SIG-M5 treated with dmso at 0.1 percent for 504 hours (cell line): ENCODE measurements around the gene AKNA.

ENCODE experiments used
- DNase-seq: peaks from one replicate; lab custom pipeline; 2025; ENCODE audit not compliant: unreplicated experiment; lab: John Stamatoyannopoulos, UW

The AKNA gene

DNA sequence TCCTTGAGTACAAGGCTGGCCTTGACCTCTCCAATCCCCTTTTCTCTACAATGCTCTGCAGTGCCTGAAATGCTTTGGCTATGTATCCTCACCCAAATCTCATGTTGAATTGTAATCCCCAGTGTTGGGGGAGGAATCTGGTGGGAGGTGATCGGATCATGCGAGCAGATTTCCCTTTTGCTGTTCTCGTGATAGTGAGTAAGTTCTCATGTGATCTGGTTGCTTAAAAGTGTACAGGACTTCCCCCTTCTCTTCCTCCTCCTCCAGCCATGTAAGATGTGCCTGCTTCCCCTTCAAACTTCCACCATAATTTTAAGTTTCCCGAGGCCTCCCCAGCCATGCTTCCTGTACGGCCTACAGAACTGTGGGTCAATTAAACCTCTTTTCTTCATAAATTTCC lies 28.5 kb upstream of the AKNA start:
- DNase-seq, result no peak

- no peak for DNase-seq
Observed at GRCh38 chr9:114414346-114414745, 26.6 kb upstream of the AKNA start.

DNA sequence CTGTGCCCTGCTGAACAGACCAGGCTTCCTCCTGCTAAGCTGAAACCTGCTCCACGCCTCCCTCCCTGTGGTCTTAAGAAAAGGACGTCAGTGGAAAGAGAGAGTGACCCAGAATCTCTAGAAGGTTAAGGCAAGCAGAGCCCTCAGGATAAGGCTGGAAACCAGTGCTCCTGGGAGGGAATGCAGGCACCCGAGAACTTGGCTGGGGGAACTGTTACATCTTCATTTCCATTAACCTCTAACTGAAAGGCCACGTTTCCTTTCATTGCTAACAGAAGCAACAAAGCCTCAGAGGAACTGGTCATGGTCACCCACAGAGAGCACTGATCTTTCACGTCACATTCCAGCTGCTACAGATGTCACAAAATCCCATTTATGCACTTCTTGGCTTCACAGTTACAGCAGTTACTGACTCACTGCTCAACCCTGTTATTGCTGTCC lies 26.1 kb upstream of the AKNA start:
- no peak for DNase-seq

DNA sequence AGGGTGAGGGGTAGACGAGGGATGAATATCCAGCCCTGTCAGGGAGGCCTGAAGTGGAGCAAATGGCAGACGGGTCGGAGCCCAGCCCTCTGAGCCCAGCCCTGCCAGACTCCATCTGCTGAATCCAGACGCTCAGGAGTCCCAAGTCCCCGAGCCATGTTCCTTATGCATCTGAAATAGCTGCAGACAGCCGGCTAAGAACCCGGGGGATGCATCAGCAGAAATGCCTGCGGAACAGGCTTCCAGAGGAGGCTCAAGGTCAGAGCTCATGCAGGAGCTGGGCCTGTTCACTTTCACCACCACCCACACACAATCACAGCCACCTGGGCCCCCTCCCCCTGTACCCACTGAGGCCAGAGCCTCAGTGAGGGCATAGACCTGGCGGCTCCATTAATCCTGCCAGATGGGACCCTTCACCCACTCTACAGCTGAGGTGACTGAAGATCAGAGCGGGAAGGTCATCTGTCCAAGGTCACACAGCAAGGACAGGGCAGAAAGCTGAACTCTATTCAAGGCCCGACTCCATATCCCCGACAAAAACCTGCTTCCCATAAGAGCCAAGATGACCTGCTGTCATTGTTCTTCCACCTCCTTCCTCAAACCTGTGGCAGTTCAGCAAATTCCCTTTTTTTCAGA lies 24.4 kb upstream of the AKNA start:
- DNase-seq, result no peak

GRCh38 chr9:114411452-114411851 lies 23.7 kb upstream of the AKNA start:
- no peak for DNase-seq

DNA sequence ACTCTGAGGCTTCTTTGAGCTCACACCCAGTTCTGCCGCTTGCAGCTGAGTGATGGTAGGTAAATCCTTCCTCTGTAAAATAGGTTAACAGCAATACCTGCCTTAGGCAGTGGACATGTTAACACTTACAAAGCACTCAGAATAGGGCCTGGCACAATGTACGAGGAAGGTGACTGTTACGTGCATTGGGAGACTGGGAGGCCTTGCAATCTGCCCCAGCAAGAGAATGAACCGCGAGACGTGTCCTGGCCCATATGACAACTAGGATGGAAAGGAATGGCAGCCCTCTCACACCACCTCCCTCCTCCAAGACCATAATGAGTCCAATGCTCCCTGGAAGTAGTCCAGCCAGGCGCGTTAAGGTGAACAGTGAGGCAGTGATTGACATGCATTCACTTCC lies 23.1 kb upstream of the AKNA start:
- no peak for DNase-seq

DNA sequence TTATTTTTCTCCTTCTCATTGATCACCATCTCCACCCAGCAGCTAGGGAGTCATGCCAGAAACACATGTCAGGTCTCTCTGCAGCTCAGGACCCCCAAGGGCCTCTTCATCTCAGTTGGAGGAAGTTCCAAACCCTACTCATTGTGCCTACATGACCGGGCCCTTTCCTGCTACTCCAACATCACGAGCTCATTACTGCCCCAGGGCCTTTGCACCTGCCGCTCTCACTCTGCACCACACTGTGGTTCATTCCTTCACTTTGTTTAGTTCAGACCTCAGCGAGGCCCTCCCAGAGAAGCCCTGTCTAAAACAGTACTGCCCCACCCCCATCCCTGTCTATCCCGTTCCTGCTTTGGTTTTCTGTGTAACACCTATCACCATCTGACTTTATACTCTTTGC lies 22.1 kb upstream of the AKNA start:
- DNase-seq, result no peak

GRCh38 chr9:114409103-114409780 lies 21.5 kb upstream of the AKNA start:
- peak; percentile 23 for DNase-seq

DNA sequence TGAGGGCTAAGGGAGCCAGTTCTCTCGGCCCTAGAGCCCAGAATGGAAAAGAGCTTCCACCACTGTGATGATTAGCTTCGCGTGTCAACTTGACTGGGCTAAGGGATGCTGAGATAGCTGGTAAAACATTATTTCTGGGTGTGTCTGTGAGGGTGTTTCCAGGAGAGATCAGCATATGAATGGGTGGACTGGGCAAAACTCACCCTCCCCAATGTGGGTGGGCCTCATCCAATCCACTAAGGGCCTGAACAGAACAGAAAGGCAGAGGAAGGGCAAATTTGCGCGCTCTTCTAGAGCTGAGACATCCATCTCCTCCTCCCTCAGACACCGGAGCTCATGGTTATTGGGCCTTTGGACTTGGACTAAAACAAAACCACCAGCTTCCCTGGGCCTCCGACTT lies 20.9 kb upstream of the AKNA start:
- DNase-seq, result no peak

- no peak for DNase-seq
Observed at GRCh38 chr9:114407889-114408288, 20.1 kb upstream of the AKNA start.

GRCh38 chr9:114406441-114406840 lies 18.7 kb upstream of the AKNA start:
- no peak for DNase-seq

DNA sequence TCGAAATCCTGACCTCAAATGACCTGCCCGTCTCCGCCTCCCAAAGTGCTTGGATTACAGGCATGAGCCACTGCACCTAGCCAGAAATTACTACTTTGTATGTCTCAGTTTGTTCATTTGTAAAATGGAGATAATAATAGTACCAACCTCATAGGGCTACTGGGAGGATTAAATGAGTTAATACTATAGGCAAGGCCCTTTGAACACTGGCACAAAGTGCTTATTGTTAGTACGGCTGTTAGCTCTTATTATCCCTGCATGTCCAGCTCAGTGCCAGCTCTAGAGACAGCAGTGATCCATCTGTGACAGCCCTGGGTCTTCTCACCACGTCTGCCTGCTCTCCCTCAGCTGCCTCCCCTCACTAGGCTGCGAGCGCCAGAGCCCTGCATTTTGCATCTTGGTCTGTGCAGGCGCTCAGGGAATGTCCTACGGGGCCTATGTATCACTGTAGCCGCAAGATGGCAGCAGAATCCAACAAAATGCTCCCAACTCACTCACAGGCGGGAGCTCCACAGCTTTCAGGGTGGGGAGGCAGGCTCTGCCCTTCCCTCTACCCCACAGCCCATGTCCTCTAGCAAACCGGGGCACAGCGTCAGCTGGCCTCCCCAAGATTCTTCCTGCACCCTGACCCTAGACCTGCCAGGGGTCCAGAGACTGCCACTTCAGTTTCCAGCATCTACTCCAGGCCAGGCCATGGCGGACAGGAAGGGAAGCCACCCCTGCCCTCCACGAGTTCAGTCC lies 17.7 kb upstream of the AKNA start:
- peak; percentile 69 for DNase-seq

DNA sequence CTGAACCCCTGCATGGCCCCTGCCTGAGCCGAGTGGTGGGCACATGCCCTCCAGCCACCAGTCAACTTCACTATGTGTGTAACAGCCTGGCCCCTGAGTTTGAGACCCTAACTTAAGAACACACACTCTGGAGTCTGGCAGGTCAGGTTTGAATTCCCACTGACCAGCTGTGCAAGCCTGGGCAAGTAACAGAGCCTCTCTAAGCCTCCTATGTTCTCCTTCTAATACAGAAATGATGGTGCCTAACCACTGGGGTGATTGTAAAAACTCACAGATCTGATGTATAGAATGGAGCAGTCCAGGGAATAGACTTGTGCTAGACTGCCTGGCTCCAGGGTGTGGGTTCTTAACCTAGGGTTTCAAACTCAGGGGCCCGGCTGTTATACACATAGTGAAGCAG lies 16.7 kb upstream of the AKNA start:
- no peak for DNase-seq

- DNase-seq, result no peak
Observed at GRCh38 chr9:114403153-114403756, 15.5 kb upstream of the AKNA start.

- DNase-seq, result no peak
Observed at GRCh38 chr9:114401344-114401743, 13.6 kb upstream of the AKNA start.

- DNase-seq, result no peak
Observed at GRCh38 chr9:114400772-114401171, 13.0 kb upstream of the AKNA start.

DNA sequence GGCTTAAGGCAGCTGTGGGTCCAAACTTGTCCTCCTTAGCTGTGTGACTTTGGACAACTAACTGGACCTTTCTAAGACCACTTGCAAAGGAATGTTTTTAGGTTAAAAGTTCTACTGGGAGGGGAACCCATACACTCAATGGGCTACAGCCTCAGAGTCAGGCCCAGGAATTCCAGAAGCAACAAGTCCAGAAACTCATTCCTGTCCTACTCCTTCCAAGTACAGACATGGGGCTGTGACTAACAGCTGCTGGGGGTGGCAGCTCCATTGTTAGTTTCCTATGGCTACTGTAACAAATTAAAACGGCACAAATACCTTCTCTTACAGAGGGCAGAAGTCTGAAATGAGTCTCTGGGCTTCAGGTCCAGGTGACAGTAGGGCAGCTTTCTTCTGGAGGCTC lies 12.4 kb upstream of the AKNA start:
- no peak for DNase-seq

- DNase-seq, result no peak
Observed at GRCh38 chr9:114399381-114399780, 11.6 kb upstream of the AKNA start.

- peak; percentile 91 for DNase-seq
Observed at GRCh38 chr9:114397848-114398605, 10.2 kb upstream of the AKNA start.

GRCh38 chr9:114397219-114397847 lies 9.6 kb upstream of the AKNA start:
- DNase-seq, result no peak
